Activated T-helper 1 cell treated with Interleukin-2 at 50 U/mL for 16 hours (primary cell): Measurements from ENCODE around the gene TMEM132A.
"Not testable (repeated sequence)": the region's sequence is repeated elsewhere in the genome, so short reads cannot be mapped to it uniquely, and the experiment has no call there.

ENCODE experiments used
- DNase-seq: peaks from one replicate; pipeline ENCODE4 v3.0.0-alpha.2; 2020; ENCODE audit warnings: low read depth

Gene TMEM132A

GRCh38 chr11:60964801-60965200, 40.5 kb downstream of the TMEM132A start:
- no peak for DNase-seq

- DNase-seq = no peak
These were observed 42.6 kb downstream of the TMEM132A start for GRCh38 chr11:60966890-60967289.

GRCh38 chr11:60968223-60968622, 44.0 kb downstream of the TMEM132A start:
- DNase-seq = no peak

GRCh38 chr11:60970369-60970774, 46.1 kb downstream of the TMEM132A start:
- DNase-seq = peak; percentile 69

GRCh38 chr11:60970890-60971289, 46.6 kb downstream of the TMEM132A start:
- no peak for DNase-seq

- peak; percentile 54 for DNase-seq
These were observed 47.3 kb downstream of the TMEM132A start, which contains the start of gene CD6 for GRCh38 chr11:60971520-60971919. Gene CD6 (plus strand): TSS chr11:60971680. CDS start chr11:60971866, 186 bp downstream.

- DNase-seq = no peak
These were observed 48.1 kb downstream of the TMEM132A start for GRCh38 chr11:60972182-60973030.

GRCh38 chr11:60973699-60974098, 49.4 kb downstream of the TMEM132A start:
- DNase-seq = no peak

GRCh38 chr11:60974316-60974715, 50.1 kb downstream of the TMEM132A start:
- not testable (repeated sequence) for DNase-seq

- DNase-seq = no peak
These were observed 50.5 kb downstream of the TMEM132A start for GRCh38 chr11:60974726-60975125.

GRCh38 chr11:60977224-60977623, 53.0 kb downstream of the TMEM132A start:
- no peak for DNase-seq

GRCh38 chr11:60977836-60978235, 53.6 kb downstream of the TMEM132A start:
- DNase-seq = no peak

GRCh38 chr11:60978546-60979380, 54.5 kb downstream of the TMEM132A start:
- no peak for DNase-seq

GRCh38 chr11:60981515-60981914, 57.3 kb downstream of the TMEM132A start:
- no peak for DNase-seq

- DNase-seq = no peak
These were observed 57.9 kb downstream of the TMEM132A start for GRCh38 chr11:60982184-60982583.

- DNase-seq = no peak
These were observed 59.9 kb downstream of the TMEM132A start for GRCh38 chr11:60984149-60984548.

- DNase-seq = no peak
These were observed 60.4 kb downstream of the TMEM132A start for GRCh38 chr11:60984636-60985035.

GRCh38 chr11:60985501-60985900, 61.2 kb downstream of the TMEM132A start:
- no peak for DNase-seq

- peak; percentile 88 for DNase-seq
These were observed 62.0 kb downstream of the TMEM132A start for GRCh38 chr11:60985991-60986915.
